ENCODE measurements around the gene KRTAP19-5.
"Not testable (repeated sequence)": the region's sequence is repeated elsewhere in the genome, so short reads cannot be mapped to it uniquely, and the experiment has no call there.

KRTAP19-5 gene
- 0 reads per million in 2 donors for total RNA-seq

GRCh38 chr21:30502041-30502440 lies at the start of gene KRTAP19-5:
Gene KRTAP19-5, minus strand, starts transcription at chr21:30502141. Its CDS starts 51 bp downstream, at chr21:30502090.
- no peak for DNase-seq

- no peak for DNase-seq
Observed at GRCh38 chr21:30541764-30542163, 39.8 kb upstream of the KRTAP19-5 start, which contains the start of gene KRTAP19-6. Gene KRTAP19-6, minus strand, starts transcription at chr21:30541864. Its CDS starts 31 bp downstream, at chr21:30541833.

- no peak for DNase-seq
Observed at GRCh38 chr21:30518876-30519275, 16.9 kb upstream of the KRTAP19-5 start.

GRCh38 chr21:30515681-30516080 lies 13.7 kb upstream of the KRTAP19-5 start:
- DNase-seq, result no peak

- DNase-seq, result not testable (repeated sequence)
Observed at GRCh38 chr21:30505621-30506205, 3.8 kb upstream of the KRTAP19-5 start.

- DNase-seq, result no peak
Observed at GRCh38 chr21:30497065-30497464, 4.9 kb downstream of the KRTAP19-5 start, which contains the start of gene KRTAP19-4. Gene KRTAP19-4, minus strand, starts transcription at chr21:30497165. Its CDS starts 55 bp downstream, at chr21:30497110.

GRCh38 chr21:30491963-30492428 lies 9.9 kb downstream of the KRTAP19-5 start, which contains the start of gene KRTAP19-3:
Gene KRTAP19-3, minus strand, starts transcription at chr21:30492013. Its CDS starts 56 bp downstream, at chr21:30491957.
- DNase-seq, result no peak

- no peak for DNase-seq
Observed at GRCh38 chr21:30487336-30487735, 14.6 kb downstream of the KRTAP19-5 start, which contains the start of gene KRTAP19-2. Gene KRTAP19-2, minus strand, starts transcription at chr21:30487436. Its CDS starts 88 bp downstream, at chr21:30487348.

GRCh38 chr21:30486180-30486579 lies 15.8 kb downstream of the KRTAP19-5 start:
- no peak for DNase-seq

GRCh38 chr21:30482130-30482529 lies 19.8 kb downstream of the KRTAP19-5 start:
- no peak for DNase-seq

- DNase-seq, result no peak
Observed at GRCh38 chr21:30480145-30480544, 21.8 kb downstream of the KRTAP19-5 start, which contains the start of gene KRTAP19-1. Gene KRTAP19-1, minus strand, starts transcription at chr21:30480367. Its CDS starts 50 bp downstream, at chr21:30480317.

GRCh38 chr21:30479259-30479658 lies 22.7 kb downstream of the KRTAP19-5 start:
- DNase-seq, result no peak

GRCh38 chr21:30478004-30478403 lies 23.9 kb downstream of the KRTAP19-5 start:
- DNase-seq, result no peak

GRCh38 chr21:30468900-30469714 lies 32.8 kb downstream of the KRTAP19-5 start:
- no peak for DNase-seq

GRCh38 chr21:30463713-30464112 lies 38.2 kb downstream of the KRTAP19-5 start:
- no peak for DNase-seq

All from activated gamma-delta T cell (primary cell).